A673 (cell line): ENCODE data around the gene CATSPER4. TPM values are rescaled to one million over a fixed set of nuclear protein-coding genes. Genes with fewer than 3 reads are reported as not detected.

Experiments
- BruUV-seq: library from RNA; stranded (reverse); fragments of 400-500 nt; replicated peaks from 2 replicates; lab custom pipeline; 2021; lab: Mats Ljungman, UMichigan
- CTCF ChIA-PET: fragments of 300-600 bp; sonication (Branson Sonifier 250); formaldehyde crosslinking; loops from one replicate; lab custom pipeline; 2022; ENCODE audit warnings: antibody characterized with exemption; lab: Charles Lee
- POLR2A ChIA-PET: fragments of 300-600 bp; sonication (Branson Sonifier 250); formaldehyde crosslinking; loops from one replicate; lab custom pipeline; 2022; ENCODE audit warnings: antibody characterized with exemption; ENCODE audit not compliant: low non-redundant PET; lab: Charles Lee
- DNase-seq: peaks from one replicate; pipeline ENCODE4 v3.0.0-alpha.2; 2015; ENCODE audit warnings: low spot score
- H3K27ac ChIP-seq: fragments of 200-600 bp; sonication (generic); 2 replicates; pipeline ENCODE4 v1.5.1; 2016; ENCODE audit warnings: mixed run types, low read depth, mild to moderate bottlenecking, mixed read lengths, antibody characterized with exemption, low read length; ENCODE audit not compliant: poor library complexity, severe bottlenecking
- H3K27me3 ChIP-seq: fragments of 200-600 bp; sonication (generic); replicated peaks from 2 replicates; pipeline ENCODE4 v1.6.1; 2017; ENCODE audit warnings: mixed run types, low read depth, mild to moderate bottlenecking, mixed read lengths, antibody characterized with exemption, low read length; ENCODE audit not compliant: insufficient read depth, poor library complexity
- H3K36me3 ChIP-seq: fragments of 200-600 bp; sonication (generic); 2 replicates; pipeline ENCODE4 v1.6.1; 2016; ENCODE audit warnings: mixed run types, mild to moderate bottlenecking, mixed read lengths, antibody characterized with exemption, low read length; ENCODE audit not compliant: insufficient read depth, poor library complexity, severe bottlenecking
- H3K4me1 ChIP-seq: fragments of 200-600 bp; sonication (generic); 2 replicates; pipeline ENCODE4 v1.6.1; 2017; ENCODE audit warnings: mixed run types, mild to moderate bottlenecking, mixed read lengths, antibody characterized with exemption, low read length; ENCODE audit not compliant: insufficient read depth, poor library complexity, severe bottlenecking
- H3K4me3 ChIP-seq: fragments of 200-600 bp; sonication (generic); 2 replicates; pipeline ENCODE4 v1.5.1; 2016; ENCODE audit warnings: low read depth, mixed run types, mild to moderate bottlenecking, mixed read lengths, low read length; ENCODE audit not compliant: poor library complexity, severe bottlenecking
- H3K9me3 ChIP-seq: fragments of 200-600 bp; sonication (generic); 2 replicates; pipeline ENCODE4 v1.6.1; 2016; ENCODE audit warnings: mixed run types, low read depth, mild to moderate bottlenecking, mixed read lengths, antibody characterized with exemption, low read length; ENCODE audit not compliant: poor library complexity, severe bottlenecking
- CTCF ChIP-seq: fragments of 300-800, 200-600 bp; sonication (generic); conservative IDR thresholded peaks from 2 replicates; pipeline ENCODE4 v1.5.1; 2017; ENCODE audit warnings: low read depth, mild to moderate bottlenecking, antibody characterized with exemption, low read length, moderate library complexity, mixed read lengths
- EZH2 ChIP-seq: fragments of 200-600 bp; sonication (generic); IDR thresholded peaks from 2 replicates; pipeline ENCODE4 v1.6.1; 2017; ENCODE audit warnings: borderline replicate concordance, low read depth, mild to moderate bottlenecking, mixed read lengths, antibody characterized with exemption, low read length; ENCODE audit not compliant: poor library complexity, severe bottlenecking
- intact Hi-C: fragments of 100-400 bp; cut with micrococcal nuclease; formaldehyde crosslinking; loops from one replicate; pipeline ENCODE4 v1.10.0; 2022; ENCODE audit not compliant: unreplicated experiment
- total RNA-seq: library from RNA; stranded (reverse); gene quantifications from 2 replicates; pipeline ENCODE4 v1.2.3, GENCODE V29; 2021

CATSPER4 gene
- total RNA-seq, 1 experiment from 2014 or later: not detected

DNA sequence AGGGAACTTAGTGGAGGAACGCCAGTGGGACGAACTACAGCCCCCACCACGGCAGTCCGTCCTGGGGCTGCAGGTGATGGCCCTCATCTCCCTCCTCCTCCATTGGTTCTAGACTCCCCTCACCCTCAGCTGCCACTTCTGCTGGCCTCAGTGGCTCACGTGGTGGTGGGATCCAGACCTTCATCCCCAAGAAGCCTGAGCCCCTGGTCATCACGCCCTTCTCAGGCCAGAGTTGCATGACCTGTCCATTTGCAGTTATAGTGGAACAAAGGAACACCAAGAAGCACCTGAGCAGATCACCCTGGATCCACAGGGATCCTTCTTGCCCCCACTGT, 44.5 kb upstream of the CATSPER4 start:
- DNase-seq: no peak
- H3K9me3 ChIP-seq: no peaks in the 10 kb centered on the region
- intact Hi-C loops: loop anchor here (1.0 to 5.0 kb wide), 3 partner anchors 41 to 249 kb away; no protein-coding TSS in a partner anchor
- CTCF ChIA-PET: interaction anchor here (0.5 to 1.6 kb wide), 4 partner anchors 23 to 1199 kb away, joined by 4 to 8 read pairs (median 5); no protein-coding TSS in a partner anchor
- no peak for TF ChIP-seq EZH2
- TF ChIP-seq CTCF: no peak
- H3K4me3 ChIP-seq: no peak overlapping the region
- no peaks in the 10 kb centered on the region for H3K27me3 ChIP-seq
- no peaks in the 10 kb centered on the region for H3K4me1 ChIP-seq
- no peak overlapping the region for H3K27ac ChIP-seq
- no peaks in the 10 kb centered on the region for H3K36me3 ChIP-seq
- POLR2A ChIA-PET: no interaction called here
- no TSS peak for BruUV-seq

- TF ChIP-seq EZH2 (no peak), CTCF (no peak)
- intact Hi-C loops: loop anchor here (5.0 kb wide), 2 partner anchors 112 to 252 kb away; no protein-coding TSS in a partner anchor
- no peak for DNase-seq
- POLR2A ChIA-PET: no interaction called here
- H3K27me3 ChIP-seq: no peaks in the 10 kb centered on the region
- H3K4me1 ChIP-seq: no peaks in the 10 kb centered on the region
- H3K9me3 ChIP-seq: no peaks in the 10 kb centered on the region
- H3K4me3 ChIP-seq: no peak overlapping the region
- CTCF ChIA-PET: no interaction called here
- no peak overlapping the region for H3K27ac ChIP-seq
- H3K36me3 ChIP-seq: no peaks in the 10 kb centered on the region
- BruUV-seq: no TSS peak
These were observed 41.5 kb upstream of the CATSPER4 start for GRCh38 chr1:26148887-26149286.

- H3K4me3 ChIP-seq: no peak overlapping the region
- intact Hi-C loops: no loop called here
- ChIA-PET POLR2A (no interaction called here), CTCF (no interaction called here)
- peaks cover 22% of the 10 kb centered on the region for H3K4me1 ChIP-seq
- no peaks in the 10 kb centered on the region for H3K27me3 ChIP-seq
- TF ChIP-seq CTCF (no peak), EZH2 (no peak)
- no peak overlapping the region for H3K27ac ChIP-seq
- DNase-seq: no peak
- no peaks in the 10 kb centered on the region for H3K36me3 ChIP-seq
- no TSS peak for BruUV-seq
- H3K9me3 ChIP-seq: no peaks in the 10 kb centered on the region
These were observed 36.4 kb upstream of the CATSPER4 start for GRCh38 chr1:26153966-26154532.
